ENCODE results near the gene CYSRT1. TPM values are rescaled to one million over a fixed set of nuclear protein-coding genes. Genes with fewer than 3 reads are reported as not detected.

Gene CYSRT1
- polyA plus RNA-seq, 1 of the 3 experiments (the other 2 are of a cell fraction), result 2.1 TPM

DNA sequence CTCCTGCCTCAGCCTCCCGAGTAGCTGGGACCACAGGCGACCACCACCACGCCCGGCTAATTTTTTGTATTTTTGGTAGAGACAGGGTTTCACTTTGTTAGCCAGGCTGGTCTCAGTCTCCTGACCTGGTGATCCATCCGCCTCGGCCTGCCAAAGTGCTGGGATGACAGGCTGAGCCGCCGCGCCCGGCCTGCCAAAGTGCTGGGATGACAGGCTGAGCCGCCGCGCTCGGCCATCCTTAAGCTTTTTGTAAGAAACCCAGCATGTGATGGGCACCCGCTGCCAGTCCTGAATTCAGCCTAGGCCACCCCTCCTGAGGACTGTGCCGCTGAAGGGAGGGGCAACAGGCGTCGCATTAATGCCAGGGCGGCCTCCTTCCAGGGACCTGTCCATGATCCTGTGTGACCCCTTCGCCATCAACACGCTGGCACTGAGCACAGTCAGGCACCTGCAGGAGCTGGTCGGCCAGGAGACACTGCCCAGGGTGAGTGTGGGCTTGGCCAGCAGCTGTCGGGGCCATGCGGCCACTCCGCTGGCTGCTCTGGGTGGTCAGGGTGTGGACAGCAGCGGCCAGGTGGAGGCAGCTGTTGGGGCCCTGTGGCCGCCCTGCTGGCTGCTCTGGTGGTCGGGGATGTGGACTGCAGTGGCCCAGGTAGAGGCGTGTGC lies 40.7 kb downstream of the CYSRT1 start:
- Histone ChIP-seq H3K36me3 (replicated peaks in 1 of 2; ENCODE audit: control insufficient read depth in 1 of 2, insufficient read depth in 2 of 2, low read length in 1 of 2) (peaks cover 19 to 43% of the 10 kb centered on the region in 2 experiments), H3K9ac (no peak overlapping the region), H3K4me1 (ENCODE audit: control insufficient read depth in 1 of 2, insufficient read depth in 2 of 2, low read depth in 1 of 2, low read length in 1 of 2) (no peaks in the 10 kb centered on the region), H3K79me2 (ENCODE audit: insufficient read depth) (0 out of 2 replicates have a peak, but pooled peaks cover 3% of the 10 kb centered on the region), H3K4me3 (ENCODE audit: low read depth in 2 of 2, low read length in 1 of 2) (no peak overlapping the region), H3K27me3 (ENCODE audit: insufficient read depth) (no peaks in the 10 kb centered on the region), H3F3A (replicated peaks; ENCODE audit: insufficient read depth) (peaks cover 3% of the 10 kb centered on the region), H4K20me1 (ENCODE audit: insufficient read depth) (no peaks in the 10 kb centered on the region), H2AFZ (ENCODE audit: low read depth) (no peak overlapping the region), H3K9me3 (no peaks in the 10 kb centered on the region), H3K27ac (ENCODE audit: low read depth in 2 of 2, low read length in 1 of 2) (no peak overlapping the region), H3K9me2 (no peaks in the 10 kb centered on the region), H3K4me2 (no peak overlapping the region)
- CTCF ChIA-PET, result interaction anchor here (1.3 to 1.4 kb wide), 4 partner anchors 11 to 31 kb away, joined by 3 to 9 read pairs (median 4); no protein-coding TSS in a partner anchor
- no peak for DNase-seq
- no peak for TF ChIP-seq FOSL2 (IDR thresholded peaks at IDR 0.05; ENCODE audit: borderline replicate concordance, low read depth)
- TF ChIP-seq RAD21 (IDR thresholded peaks at IDR 0.05; ENCODE audit: low read length), result no peak
- TF ChIP-seq SIN3A (IDR thresholded peaks at IDR 0.05; ENCODE audit: borderline replicate concordance, low read depth, low read length), result no peak
- no peak for TF ChIP-seq TEAD4 (IDR thresholded peaks at IDR 0.05; ENCODE audit: borderline replicate concordance, insufficient read depth)
- TF ChIP-seq POLR2AphosphoS5 (IDR thresholded peaks at IDR 0.05; ENCODE audit: low read depth, low read length), result no peak
- TF ChIP-seq CHD2 (IDR thresholded peaks at IDR 0.05; ENCODE audit: low read length, partially characterized antibody), result no peak
- TF ChIP-seq, protein P1, sequence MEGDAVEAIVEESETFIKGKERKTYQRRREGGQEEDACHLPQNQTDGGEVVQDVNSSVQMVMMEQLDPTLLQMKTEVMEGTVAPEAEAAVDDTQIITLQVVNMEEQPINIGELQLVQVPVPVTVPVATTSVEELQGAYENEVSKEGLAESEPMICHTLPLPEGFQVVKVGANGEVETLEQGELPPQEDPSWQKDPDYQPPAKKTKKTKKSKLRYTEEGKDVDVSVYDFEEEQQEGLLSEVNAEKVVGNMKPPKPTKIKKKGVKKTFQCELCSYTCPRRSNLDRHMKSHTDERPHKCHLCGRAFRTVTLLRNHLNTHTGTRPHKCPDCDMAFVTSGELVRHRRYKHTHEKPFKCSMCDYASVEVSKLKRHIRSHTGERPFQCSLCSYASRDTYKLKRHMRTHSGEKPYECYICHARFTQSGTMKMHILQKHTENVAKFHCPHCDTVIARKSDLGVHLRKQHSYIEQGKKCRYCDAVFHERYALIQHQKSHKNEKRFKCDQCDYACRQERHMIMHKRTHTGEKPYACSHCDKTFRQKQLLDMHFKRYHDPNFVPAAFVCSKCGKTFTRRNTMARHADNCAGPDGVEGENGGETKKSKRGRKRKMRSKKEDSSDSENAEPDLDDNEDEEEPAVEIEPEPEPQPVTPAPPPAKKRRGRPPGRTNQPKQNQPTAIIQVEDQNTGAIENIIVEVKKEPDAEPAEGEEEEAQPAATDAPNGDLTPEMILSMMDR (IDR thresholded peaks at IDR 0.05), result no peak
- no peak for TF ChIP-seq RFX5 (IDR thresholded peaks at IDR 0.05; ENCODE audit: low read length)
- no peak for TF ChIP-seq USF1 (IDR thresholded peaks at IDR 0.05; ENCODE audit: borderline replicate concordance, low read depth)
- TF ChIP-seq GATA2 (CRISPR knock-in tag; IDR thresholded peaks at IDR 0.05), result no peak
- no peak for TF ChIP-seq NFIC (IDR thresholded peaks at IDR 0.05; ENCODE audit: borderline replicate concordance)
- no peak for TF ChIP-seq NRF1 (IDR thresholded peaks at IDR 0.05; ENCODE audit: low read depth, low read length)
- no peak for TF ChIP-seq GABPA (IDR thresholded peaks at IDR 0.05; ENCODE audit: low read depth)
- TF ChIP-seq YY1 (IDR thresholded peaks at IDR 0.05; ENCODE audit: low read depth), result no peak
- no peak for TF ChIP-seq IRF3 (IDR thresholded peaks at IDR 0.05; ENCODE audit: low read depth, low read length)
- no peak for TF ChIP-seq JUND (IDR thresholded peaks at IDR 0.05)
- TF ChIP-seq RXRA (IDR thresholded peaks at IDR 0.05; ENCODE audit: borderline replicate concordance, low read depth), result no peak
- TF ChIP-seq, protein P2, sequence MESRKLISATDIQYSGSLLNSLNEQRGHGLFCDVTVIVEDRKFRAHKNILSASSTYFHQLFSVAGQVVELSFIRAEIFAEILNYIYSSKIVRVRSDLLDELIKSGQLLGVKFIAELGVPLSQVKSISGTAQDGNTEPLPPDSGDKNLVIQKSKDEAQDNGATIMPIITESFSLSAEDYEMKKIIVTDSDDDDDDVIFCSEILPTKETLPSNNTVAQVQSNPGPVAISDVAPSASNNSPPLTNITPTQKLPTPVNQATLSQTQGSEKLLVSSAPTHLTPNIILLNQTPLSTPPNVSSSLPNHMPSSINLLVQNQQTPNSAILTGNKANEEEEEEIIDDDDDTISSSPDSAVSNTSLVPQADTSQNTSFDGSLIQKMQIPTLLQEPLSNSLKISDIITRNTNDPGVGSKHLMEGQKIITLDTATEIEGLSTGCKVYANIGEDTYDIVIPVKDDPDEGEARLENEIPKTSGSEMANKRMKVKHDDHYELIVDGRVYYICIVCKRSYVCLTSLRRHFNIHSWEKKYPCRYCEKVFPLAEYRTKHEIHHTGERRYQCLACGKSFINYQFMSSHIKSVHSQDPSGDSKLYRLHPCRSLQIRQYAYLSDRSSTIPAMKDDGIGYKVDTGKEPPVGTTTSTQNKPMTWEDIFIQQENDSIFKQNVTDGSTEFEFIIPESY (IDR thresholded peaks at IDR 0.05; ENCODE audit: borderline replicate concordance, low read depth), result no peak
- no peak for TF ChIP-seq EZH2phosphoT487 (IDR thresholded peaks at IDR 0.05; ENCODE audit: borderline replicate concordance, low read depth)
- TF ChIP-seq FOXJ3 (CRISPR knock-in tag; IDR thresholded peaks at IDR 0.05), result no peak
- POLR2A ChIA-PET, result no interaction called here
- 90% methylated on average over 15 of the region's 29 CpGs for WGBS (ENCODE audit: low lambda C conversion rate)
